Neural progenitor cell (in vitro differentiated cells): Measurements from ENCODE around the gene TBC1D1.

Experiments used
- EZH2 ChIP-seq: fragments of 200-600 bp; sonication (generic); IDR thresholded peaks from 2 replicates; pipeline ENCODE4 v1.6.1; 2017; ENCODE audit warnings: antibody characterized with exemption, mild to moderate bottlenecking, moderate library complexity
- EZH2phosphoT487 ChIP-seq: fragments of 200-600 bp; sonication (generic); IDR thresholded peaks from 2 replicates; pipeline ENCODE4 v1.6.1; 2017; ENCODE audit warnings: antibody characterized with exemption
- TF ChIP-seq, protein P1 (sequence below): fragments of 200-600 bp; sonication (generic); IDR thresholded peaks from 2 replicates; pipeline ENCODE4 v1.5.1; 2017; ENCODE audit warnings: antibody characterized with exemption, mild to moderate bottlenecking

DNA sequence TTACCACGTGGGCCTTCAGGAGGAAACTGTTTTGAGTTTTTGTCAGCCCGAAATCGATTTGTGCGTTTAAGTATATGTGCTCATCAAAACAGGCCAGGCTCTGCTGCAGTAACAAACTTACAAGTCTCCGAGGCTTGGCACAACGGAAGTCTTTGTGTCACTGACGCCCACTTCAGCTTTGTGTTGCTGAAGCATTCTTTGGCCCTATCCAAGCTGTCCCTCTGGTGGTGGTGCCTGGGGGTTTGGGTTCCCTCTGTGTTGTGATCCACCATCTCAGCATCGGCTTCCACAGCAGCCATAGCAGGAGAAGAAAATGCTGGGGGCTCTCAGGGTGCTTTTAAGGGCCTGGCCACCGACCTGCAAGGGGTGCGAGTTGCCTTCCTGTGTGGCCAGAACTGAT lies 245.7 kb downstream of the TBC1D1 start:
- TF ChIP-seq EZH2 (no peak), EZH2phosphoT487 (no peak)
- TF ChIP-seq, protein P1, sequence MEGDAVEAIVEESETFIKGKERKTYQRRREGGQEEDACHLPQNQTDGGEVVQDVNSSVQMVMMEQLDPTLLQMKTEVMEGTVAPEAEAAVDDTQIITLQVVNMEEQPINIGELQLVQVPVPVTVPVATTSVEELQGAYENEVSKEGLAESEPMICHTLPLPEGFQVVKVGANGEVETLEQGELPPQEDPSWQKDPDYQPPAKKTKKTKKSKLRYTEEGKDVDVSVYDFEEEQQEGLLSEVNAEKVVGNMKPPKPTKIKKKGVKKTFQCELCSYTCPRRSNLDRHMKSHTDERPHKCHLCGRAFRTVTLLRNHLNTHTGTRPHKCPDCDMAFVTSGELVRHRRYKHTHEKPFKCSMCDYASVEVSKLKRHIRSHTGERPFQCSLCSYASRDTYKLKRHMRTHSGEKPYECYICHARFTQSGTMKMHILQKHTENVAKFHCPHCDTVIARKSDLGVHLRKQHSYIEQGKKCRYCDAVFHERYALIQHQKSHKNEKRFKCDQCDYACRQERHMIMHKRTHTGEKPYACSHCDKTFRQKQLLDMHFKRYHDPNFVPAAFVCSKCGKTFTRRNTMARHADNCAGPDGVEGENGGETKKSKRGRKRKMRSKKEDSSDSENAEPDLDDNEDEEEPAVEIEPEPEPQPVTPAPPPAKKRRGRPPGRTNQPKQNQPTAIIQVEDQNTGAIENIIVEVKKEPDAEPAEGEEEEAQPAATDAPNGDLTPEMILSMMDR: no peak
